Measurements from ENCODE around the gene TRIM41.

DNA sequence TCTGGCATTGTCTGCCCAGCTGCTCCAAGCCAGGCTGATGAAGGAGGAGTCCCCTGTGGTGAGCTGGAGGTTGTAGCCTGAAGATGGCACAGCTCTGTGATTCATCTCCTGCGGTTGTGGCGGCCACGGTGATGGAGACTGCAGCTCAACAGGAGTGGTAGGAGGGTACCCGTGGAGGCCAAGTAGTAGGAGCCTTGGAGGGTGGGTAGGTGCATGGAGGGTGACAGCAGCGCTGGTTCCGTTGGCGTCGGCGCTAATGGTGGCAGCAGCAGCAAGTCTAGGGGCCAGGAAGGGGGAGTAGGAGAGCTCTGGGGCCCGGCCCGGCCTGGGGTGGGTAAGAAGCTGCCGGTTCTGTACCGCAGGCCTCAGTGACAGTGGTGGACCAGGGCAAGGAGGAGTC is 60.3 kb downstream of the TRIM41 start:
- TF ChIP-seq, protein P1, sequence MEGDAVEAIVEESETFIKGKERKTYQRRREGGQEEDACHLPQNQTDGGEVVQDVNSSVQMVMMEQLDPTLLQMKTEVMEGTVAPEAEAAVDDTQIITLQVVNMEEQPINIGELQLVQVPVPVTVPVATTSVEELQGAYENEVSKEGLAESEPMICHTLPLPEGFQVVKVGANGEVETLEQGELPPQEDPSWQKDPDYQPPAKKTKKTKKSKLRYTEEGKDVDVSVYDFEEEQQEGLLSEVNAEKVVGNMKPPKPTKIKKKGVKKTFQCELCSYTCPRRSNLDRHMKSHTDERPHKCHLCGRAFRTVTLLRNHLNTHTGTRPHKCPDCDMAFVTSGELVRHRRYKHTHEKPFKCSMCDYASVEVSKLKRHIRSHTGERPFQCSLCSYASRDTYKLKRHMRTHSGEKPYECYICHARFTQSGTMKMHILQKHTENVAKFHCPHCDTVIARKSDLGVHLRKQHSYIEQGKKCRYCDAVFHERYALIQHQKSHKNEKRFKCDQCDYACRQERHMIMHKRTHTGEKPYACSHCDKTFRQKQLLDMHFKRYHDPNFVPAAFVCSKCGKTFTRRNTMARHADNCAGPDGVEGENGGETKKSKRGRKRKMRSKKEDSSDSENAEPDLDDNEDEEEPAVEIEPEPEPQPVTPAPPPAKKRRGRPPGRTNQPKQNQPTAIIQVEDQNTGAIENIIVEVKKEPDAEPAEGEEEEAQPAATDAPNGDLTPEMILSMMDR (optimal IDR thresholded peaks at IDR 0.05 in 1 of 3, IDR thresholded peaks at IDR 0.05 in 1 of 3, conservative IDR thresholded peaks at IDR 0.05 in 1 of 3; ENCODE audit: extremely low read depth in 1 of 3, insufficient read depth in 2 of 3, low read length in 3 of 3) = no peak
- no peak for TF ChIP-seq EZH2 (IDR thresholded peaks at IDR 0.05; ENCODE audit: low read length)

Measured in keratinocyte (primary cell).